HEK293 (cell line): ENCODE measurements around the gene RTKN.
A peak's percentile ranks its signal among the peaks of the same experiment; 100 is the strongest.

ENCODE experiments used
- CTCF ChIA-PET: fragments of 350-600 bp; formaldehyde crosslinking; extraction: SDS; loops from one replicate; lab custom pipeline; 2021; ENCODE audit warnings: antibody characterized with exemption; lab: Yijun Ruan, JAX
- POLR2A ChIA-PET: fragments of 300-600 bp; formaldehyde crosslinking; extraction: SDS; loops from one replicate; lab custom pipeline; 2020; ENCODE audit warnings: antibody characterized with exemption, inconsistent platforms; lab: Yijun Ruan, JAX
- H3K27ac ChIP-seq: fragments of 200-500 bp; sonication (Bioruptor generic); 2 replicates; pipeline ENCODE4 v1.5.1; 2014; ENCODE audit warnings: low read depth, low read length, control low read depth, inconsistent platforms; ENCODE audit errors: extremely low read depth
- H3K36me3 ChIP-seq, 2 experiments: fragments of 200-500 bp in 1 of 2; sonication (Bioruptor generic) in 1 of 2; 1 replicate in 1 of 2; 2 replicates in 1 of 2; pipeline ENCODE4 v1.5.1; 2014 to 2017; ENCODE audit warnings: inconsistent platforms in 2 of 2, low read length in 2 of 2; ENCODE audit not compliant: control insufficient read depth in 2 of 2, insufficient read depth in 1 of 2
- H3K4me1 ChIP-seq: fragments of 200-500 bp; sonication (Bioruptor generic); 2 replicates; pipeline ENCODE4 v1.5.1; 2014; ENCODE audit warnings: mild to moderate bottlenecking, low read length, inconsistent platforms; ENCODE audit not compliant: control insufficient read depth, insufficient read depth
- H3K4me3 ChIP-seq: 2 replicates; pipeline ENCODE4 v1.5.1; 2011; ENCODE audit warnings: low read depth, mild to moderate bottlenecking, control low read depth, low read length, moderate library complexity
- H3K9me3 ChIP-seq: fragments of 200-500 bp; sonication (Bioruptor generic); 2 replicates; pipeline ENCODE4 v1.5.1; 2014; ENCODE audit warnings: low read depth, low read length, inconsistent platforms; ENCODE audit not compliant: control insufficient read depth, insufficient read depth
- AEBP2 ChIP-seq: fragments of 450-650 bp; formaldehyde crosslinking; IDR thresholded peaks from 2 replicates; pipeline ENCODE4 v1.5.1; 2016; ENCODE audit warnings: missing biosample characterization, missing genetic modification characterization, borderline replicate concordance
- GLIS1 ChIP-seq: fragments of 450-650 bp; formaldehyde crosslinking; IDR thresholded peaks from 2 replicates; pipeline ENCODE4 v1.5.1; 2016; ENCODE audit warnings: missing biosample characterization, missing genetic modification characterization
- GLIS2 ChIP-seq: fragments of 450-650 bp; formaldehyde crosslinking; IDR thresholded peaks from 2 replicates; pipeline ENCODE4 v1.5.1; 2016; ENCODE audit warnings: missing biosample characterization, missing genetic modification characterization
- HOXD13 ChIP-seq: sonication (generic); formaldehyde crosslinking; IDR thresholded peaks from 2 replicates; pipeline ENCODE4 v1.8.0; 2022; ENCODE audit warnings: missing genetic modification reagents, borderline replicate concordance
- MZF1 ChIP-seq: fragments of 450-650 bp; formaldehyde crosslinking; IDR thresholded peaks from 2 replicates; pipeline ENCODE4 v1.5.1; 2017; ENCODE audit warnings: missing biosample characterization, missing genetic modification characterization, borderline replicate concordance
- PATZ1 ChIP-seq: fragments of 450-650 bp; formaldehyde crosslinking; IDR thresholded peaks from 2 replicates; pipeline ENCODE4 v1.5.1; 2016; ENCODE audit warnings: missing biosample characterization, missing genetic modification characterization
- REPIN1 ChIP-seq: fragments of 450-650 bp; formaldehyde crosslinking; IDR thresholded peaks from 2 replicates; pipeline ENCODE4 v1.5.1; 2017; ENCODE audit warnings: missing biosample characterization, missing genetic modification characterization, low read depth
- SCRT2 ChIP-seq: fragments of 450-650 bp; formaldehyde crosslinking; IDR thresholded peaks from 2 replicates; pipeline ENCODE4 v1.5.1; 2016; ENCODE audit warnings: missing biosample characterization, missing genetic modification characterization
- YY1 ChIP-seq: fragments of 450-650 bp; formaldehyde crosslinking; IDR thresholded peaks from 2 replicates; pipeline ENCODE4 v1.5.1; 2018; ENCODE audit warnings: missing biosample characterization, missing genetic modification characterization
- ZBTB17 ChIP-seq: fragments of 450-650 bp; formaldehyde crosslinking; IDR thresholded peaks from 2 replicates; pipeline ENCODE4 v1.5.1; 2016; ENCODE audit warnings: missing biosample characterization, missing genetic modification characterization
- ZBTB21 ChIP-seq: fragments of 450-650 bp; formaldehyde crosslinking; IDR thresholded peaks from 2 replicates; pipeline ENCODE4 v1.5.1; 2017; ENCODE audit warnings: missing biosample characterization, missing genetic modification characterization
- ZBTB49 ChIP-seq: fragments of 450-650 bp; formaldehyde crosslinking; IDR thresholded peaks from 2 replicates; pipeline ENCODE4 v1.5.1; 2016; ENCODE audit warnings: missing biosample characterization, missing genetic modification characterization, low read depth
- ZFHX2 ChIP-seq: fragments of 450-650 bp; formaldehyde crosslinking; conservative IDR thresholded peaks from 2 replicates; pipeline ENCODE4 v1.5.1; 2016; ENCODE audit warnings: missing biosample characterization, missing genetic modification characterization
- ZIC2 ChIP-seq: fragments of 450-650 bp; formaldehyde crosslinking; IDR thresholded peaks from 2 replicates; pipeline ENCODE4 v1.5.1; 2016; ENCODE audit warnings: missing biosample characterization, missing genetic modification characterization
- ZNF140 ChIP-seq: fragments of 450-650 bp; formaldehyde crosslinking; IDR thresholded peaks from 2 replicates; pipeline ENCODE4 v1.5.1; 2016; ENCODE audit warnings: missing biosample characterization, missing genetic modification characterization
- ZNF174 ChIP-seq: fragments of 450-650 bp; formaldehyde crosslinking; IDR thresholded peaks from 2 replicates; pipeline ENCODE4 v1.5.0; 2017; ENCODE audit warnings: missing biosample characterization, mild to moderate bottlenecking, missing genetic modification characterization
- ZNF514 ChIP-seq: fragments of 450-650 bp; formaldehyde crosslinking; IDR thresholded peaks from 2 replicates; pipeline ENCODE4 v1.5.1; 2016; ENCODE audit warnings: missing biosample characterization, missing genetic modification characterization
- ZNF623 ChIP-seq: fragments of 450-650 bp; formaldehyde crosslinking; IDR thresholded peaks from 2 replicates; pipeline ENCODE4 v1.5.1; 2016; ENCODE audit warnings: missing biosample characterization, missing genetic modification characterization
- ZNF629 ChIP-seq: fragments of 450-650 bp; formaldehyde crosslinking; IDR thresholded peaks from 2 replicates; pipeline ENCODE4 v1.5.1; 2017; ENCODE audit warnings: missing biosample characterization, missing genetic modification characterization
- ZNF670 ChIP-seq: fragments of 450-650 bp; formaldehyde crosslinking; IDR thresholded peaks from 2 replicates; pipeline ENCODE4 v1.5.1; 2016; ENCODE audit warnings: missing biosample characterization, missing genetic modification characterization, low read depth
- TF ChIP-seq, protein P1 (sequence below): fragments of 450-650 bp; formaldehyde crosslinking; IDR thresholded peaks from 2 replicates; pipeline ENCODE4 v1.5.1; 2016; ENCODE audit warnings: missing biosample characterization, missing genetic modification characterization

RTKN gene

DNA sequence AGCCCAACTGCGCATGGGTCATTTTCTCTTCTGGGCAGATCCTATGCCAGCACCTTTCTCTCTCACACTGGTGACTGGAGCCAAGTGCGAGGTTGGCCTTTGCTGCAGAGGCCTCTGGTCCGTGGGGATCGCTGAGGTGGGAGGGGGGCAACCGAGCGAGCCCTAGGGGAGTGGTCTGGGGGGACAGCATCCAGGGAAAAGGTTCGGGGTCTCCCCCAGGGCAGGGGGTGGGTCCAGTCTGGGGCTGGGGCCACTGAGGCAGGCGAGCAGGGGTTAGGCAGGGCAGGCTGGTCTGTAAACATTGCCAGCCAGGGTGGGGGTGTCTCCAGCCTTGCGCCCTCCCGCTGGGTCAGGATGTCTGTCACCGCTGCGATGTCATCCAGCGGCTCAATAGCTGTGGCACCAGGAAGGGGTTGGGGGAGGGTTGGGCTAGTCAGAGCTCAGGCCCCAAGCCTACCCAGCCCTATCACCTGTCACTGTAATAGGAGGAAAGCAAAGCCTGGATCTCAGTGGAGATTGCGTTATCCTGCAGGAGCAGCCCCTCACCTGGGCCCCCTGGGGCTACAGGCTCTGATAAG, 15.5 kb downstream of the RTKN start:
- no peak overlapping the region for H3K27ac ChIP-seq
- no peaks in the 10 kb centered on the region; the same call in 1 of the 2 replicates for H3K4me1 ChIP-seq
- ChIA-PET CTCF (no interaction called here), POLR2A (interaction anchor here (3.3 kb wide), 1 partner anchor 14 kb away, joined by 17 read pairs; no protein-coding TSS in a partner anchor)
- H3K9me3 ChIP-seq, result no peaks in the 10 kb centered on the region
- peaks cover 19 to 76% of the 10 kb centered on the region in 2 experiments; a peak in 2 of 3 replicates for H3K36me3 ChIP-seq
- no peak overlapping the region for H3K4me3 ChIP-seq
- TF ChIP-seq YY1 (tag by site-specific recombination) (no peak), ZIC2 (tag by site-specific recombination) (peak; percentile 17; the same call in 1 of the 2 replicates), ZNF514 (tag by site-specific recombination) (no peak), ZNF629 (peak; percentile 73), GLIS2 (peak; percentile 39; the same call in 1 of the 2 replicates), GLIS1 (0 out of 2 replicates have a peak, but pooled peaks have one; percentile 13), PATZ1 (tag by site-specific recombination) (peak; percentile 31; the same call in 1 of the 2 replicates), ZBTB21 (tag by site-specific recombination) (0 out of 2 replicates have a peak, but pooled peaks have one; percentile 28)
- TF ChIP-seq, protein P1, sequence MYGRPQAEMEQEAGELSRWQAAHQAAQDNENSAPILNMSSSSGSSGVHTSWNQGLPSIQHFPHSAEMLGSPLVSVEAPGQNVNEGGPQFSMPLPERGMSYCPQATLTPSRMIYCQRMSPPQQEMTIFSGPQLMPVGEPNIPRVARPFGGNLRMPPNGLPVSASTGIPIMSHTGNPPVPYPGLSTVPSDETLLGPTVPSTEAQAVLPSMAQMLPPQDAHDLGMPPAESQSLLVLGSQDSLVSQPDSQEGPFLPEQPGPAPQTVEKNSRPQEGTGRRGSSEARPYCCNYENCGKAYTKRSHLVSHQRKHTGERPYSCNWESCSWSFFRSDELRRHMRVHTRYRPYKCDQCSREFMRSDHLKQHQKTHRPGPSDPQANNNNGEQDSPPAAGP (tag by site-specific recombination), result 0 out of 2 replicates have a peak, but pooled peaks have one; percentile 28

DNA sequence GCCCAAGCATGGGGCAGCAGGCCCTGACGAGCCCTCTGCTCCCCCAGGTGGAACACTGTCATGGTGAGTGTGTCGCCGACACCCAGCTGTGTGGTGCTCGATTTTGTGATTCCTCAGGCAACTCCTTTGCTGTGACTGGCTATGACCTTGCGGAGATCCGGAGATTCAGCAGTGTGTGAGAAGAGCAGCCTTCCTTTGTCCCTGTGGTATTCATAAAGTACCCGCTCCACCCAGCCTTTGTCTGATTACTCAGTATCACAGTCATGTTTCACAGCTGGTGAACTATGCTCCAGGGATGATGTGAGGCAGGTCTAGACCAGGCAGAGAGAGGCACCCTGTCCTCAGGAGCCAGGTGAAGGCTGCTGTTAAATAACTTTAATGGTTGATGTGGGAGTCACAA, 16.2 kb downstream of the RTKN start:
- Histone ChIP-seq H3K4me3 (no peak overlapping the region), H3K27ac (no peak overlapping the region), H3K9me3 (no peaks in the 10 kb centered on the region), H3K4me1 (no peaks in the 10 kb centered on the region; the same call in 1 of the 2 replicates), H3K36me3 (peaks cover 16 to 69% of the 10 kb centered on the region in 2 experiments; a peak in 2 of 3 replicates)
- CTCF ChIA-PET, result interaction anchor here (0.9 kb wide), 1 partner anchor 27 kb away, joined by 3 read pairs; no protein-coding TSS in a partner anchor
- POLR2A ChIA-PET, result interaction anchor here (3.3 kb wide), 1 partner anchor 15 kb away, joined by 17 read pairs; no protein-coding TSS in a partner anchor
- no peak for TF ChIP-seq ZBTB17 (tag by site-specific recombination)
- no peak for TF ChIP-seq MZF1 (tag by site-specific recombination)
- TF ChIP-seq ZBTB49, result no peak
- TF ChIP-seq ZNF670 (tag by site-specific recombination), result no peak
- TF ChIP-seq ZFHX2 (tag by site-specific recombination), result no peak
- no peak for TF ChIP-seq ZNF174 (tag by site-specific recombination)
- TF ChIP-seq SCRT2 (tag by site-specific recombination), result no peak
- no peak for TF ChIP-seq ZNF623 (tag by site-specific recombination)
- no peak for TF ChIP-seq HOXD13 (CRISPR knock-in tag)
- TF ChIP-seq AEBP2, result no peak
- TF ChIP-seq REPIN1 (tag by site-specific recombination), result no peak
- TF ChIP-seq ZNF140 (tag by site-specific recombination), result no peak
